T-cell (primary cell): ENCODE measurements around the gene KCNMA1. TPM values are rescaled to one million over a fixed set of nuclear protein-coding genes. Genes with fewer than 3 reads are reported as not detected.

Experiments
- ATAC-seq, 4 experiments: fragments of 200-7000 bp in 3 of 4; fragments of 150-1000 bp in 1 of 4; cut with Tn5 transposase; replicated peaks in 1 of 4; 1 replicate in 3 of 4; 2 replicates in 1 of 4; pipeline ENCODE4 v1.10.0; 2021; ENCODE audit warnings: moderate library complexity in 3 of 4, mild to moderate bottlenecking in 2 of 4, moderate number of reproducible peaks in 1 of 4
- CTCF ChIA-PET, 2 donors: fragments of 300-600 bp; sonication (Branson Sonifier 250); formaldehyde crosslinking; loops; one replicate each; lab custom pipeline; 2022; ENCODE audit warnings: antibody characterized with exemption in 2 of 2; lab: Charles Lee
- POLR2A ChIA-PET, 2 donors: fragments of 300-600 bp; sonication (Branson Sonifier 250); formaldehyde crosslinking; loops; one replicate each; lab custom pipeline; 2022; ENCODE audit warnings: antibody characterized with exemption in 2 of 2; lab: Charles Lee
- DNase-seq, 35 experiments: peaks; one replicate each; pipeline versions ENCODE4 v3.0.0 to v3.0.0-alpha.2; 2013 to 2023
- H3K27ac ChIP-seq: one replicate; pipeline ENCODE4 v1.5.1; 2013; ENCODE audit warnings: low read length
- H3K27me3 ChIP-seq, 2 experiments: replicated peaks in 1 of 2; 1 replicate in 1 of 2; 2 replicates in 1 of 2; pipeline versions ENCODE4 v1.6.1 to v1.7.0; 2013; ENCODE audit warnings: low read length in 1 of 2, mixed read lengths in 1 of 2; ENCODE audit not compliant: control insufficient read depth in 2 of 2, insufficient read depth in 2 of 2; ENCODE audit errors: extremely low read depth in 1 of 2
- H3K36me3 ChIP-seq, 2 donors: 1 replicate in 1 of 2; 2 replicates in 1 of 2; pipeline versions ENCODE4 v1.6.1 to v1.7.0; 2013; ENCODE audit warnings: low read length in 1 of 2; ENCODE audit not compliant: control insufficient read depth in 2 of 2, insufficient read depth in 1 of 2; ENCODE audit errors: extremely low read depth in 1 of 2
- H3K4me1 ChIP-seq, 2 experiments: 1 replicate in 1 of 2; 2 replicates in 1 of 2; pipeline versions ENCODE4 v1.6.1 to v1.7.0; 2013; ENCODE audit warnings: low read length in 2 of 2, mixed read lengths in 1 of 2; ENCODE audit not compliant: insufficient read depth in 2 of 2, control insufficient read depth in 1 of 2; ENCODE audit errors: extremely low read depth in 1 of 2
- H3K4me3 ChIP-seq, 2 donors: 1 replicate in 1 of 2; 2 replicates in 1 of 2; pipeline versions ENCODE4 v1.5.1 to v1.7.0; 2013; ENCODE audit warnings: mild to moderate bottlenecking in 2 of 2, low read length in 1 of 2, moderate library complexity in 1 of 2; ENCODE audit not compliant: control insufficient read depth in 1 of 2; ENCODE audit errors: extremely low read depth in 1 of 2
- H3K9me3 ChIP-seq: 2 replicates; pipeline ENCODE4 v1.7.0; 2013
- H3K27ac Mint-ChIP-seq, 2 donors: one replicate each; pipeline ENCODE4 v1.8.0; 2020 to 2021; ENCODE audit warnings: mild to moderate bottlenecking in 2 of 2, mixed read lengths in 2 of 2
- H3K27me3 Mint-ChIP-seq, 2 donors: one replicate each; pipeline ENCODE4 v1.8.0; 2021 to 2022; ENCODE audit warnings: mixed read lengths in 2 of 2
- H3K36me3 Mint-ChIP-seq: one replicate; pipeline ENCODE4 v1.8.0; 2021; ENCODE audit warnings: mixed read lengths
- H3K4me1 Mint-ChIP-seq, 3 donors: one replicate each; pipeline ENCODE4 v1.8.0; 2020 to 2022; ENCODE audit warnings: mixed read lengths in 3 of 3, mild to moderate bottlenecking in 1 of 3
- H3K4me3 Mint-ChIP-seq, 3 donors: one replicate each; pipeline ENCODE4 v1.8.0; 2020 to 2022; ENCODE audit warnings: mild to moderate bottlenecking in 3 of 3, mixed read lengths in 3 of 3, moderate library complexity in 3 of 3
- H3K9me3 Mint-ChIP-seq, 3 donors: one replicate each; pipeline ENCODE4 v1.8.0; 2020 to 2022; ENCODE audit warnings: mixed read lengths in 3 of 3
- WGBS: methylation state at CpG from one replicate; pipeline ENCODE4 v1.1.5; 2013; ENCODE audit warnings: missing lambda C conversion rate; ENCODE audit not compliant: insufficient coverage; 5-methylcytosine and 5-hydroxymethylcytosine counted together
- total RNA-seq, 35 experiments: library from RNA in 6 of 35; stranded (reverse) in 6 of 35; fragments of 120-200 nt in 1 of 35; gene quantifications; one replicate each; pipeline versions ENCODE4 v1.2.1 to v1.2.4 and lab custom pipeline; 2013 to 2026

KCNMA1 gene
- total RNA-seq, 5 donors from 2014 or later (not counting 1 experiment from before 2014, with no cell fraction given), result 0.14 to 1.6 (median 0.60) TPM

- DNase-seq (no peak), ATAC-seq (no peak)
- Histone ChIP-seq H3K4me3 (no peak overlapping the region), H3K9me3 (no peaks in the 10 kb centered on the region), H3K27me3 (no peaks in the 10 kb centered on the region), H3K27ac (no peak overlapping the region), H3K4me1 (no peaks in the 10 kb centered on the region), H3K36me3 (no peaks in the 10 kb centered on the region)
- Mint-ChIP-seq H3K36me3 (no peaks in the 10 kb centered on the region), H3K4me1 (no peaks in the 10 kb centered on the region), H3K27ac (no peak overlapping the region), H3K9me3 (peaks cover 0 to 7% (median 6%) of the 10 kb centered on the region in 3 donors), H3K4me3 (no peak overlapping the region), H3K27me3 (no peaks in the 10 kb centered on the region)
- CTCF ChIA-PET, result interaction anchor here in 1 of 2 donors (0.7 kb wide), 2 partner anchors 16 to 49 kb away, joined by 4 to 8 read pairs; no protein-coding TSS in a partner anchor
- WGBS, result 80% methylated on average over 1 of the region's 4 CpGs
- POLR2A ChIA-PET, result no interaction called here
Observed at GRCh38 chr10:76868098-76868977, 769.3 kb downstream of the KCNMA1 start.

GRCh38 chr10:76866841-76867586, 770.6 kb downstream of the KCNMA1 start:
- Mint-ChIP-seq H3K27me3 (peaks cover 0 to 2% of the 10 kb centered on the region in 2 donors), H3K4me1 (no peaks in the 10 kb centered on the region), H3K4me3 (no peak overlapping the region), H3K36me3 (no peaks in the 10 kb centered on the region), H3K9me3 (peaks cover 0 to 9% (median 9%) of the 10 kb centered on the region in 3 donors), H3K27ac (no peak overlapping the region)
- no peaks in the 10 kb centered on the region for H3K9me3 ChIP-seq
- CTCF ChIA-PET, result no interaction called here
- POLR2A ChIA-PET, result no interaction called here
- no peak overlapping the region for H3K4me3 ChIP-seq
- H3K36me3 ChIP-seq, result no peaks in the 10 kb centered on the region
- ATAC-seq (no peak), DNase-seq (no peak)
- no peaks in the 10 kb centered on the region for H3K4me1 ChIP-seq
- no peaks in the 10 kb centered on the region for H3K27me3 ChIP-seq
- H3K27ac ChIP-seq, result no peak overlapping the region
- WGBS, result no CpG with 5 or more reads among the region's 4 CpGs

- Mint-ChIP-seq H3K27me3 (peaks cover 0 to 5% of the 10 kb centered on the region in 2 donors), H3K9me3 (peaks cover 0 to 12% (median 5%) of the 10 kb centered on the region in 3 donors)
Observed at GRCh38 chr10:76864922-76865321, 772.7 kb downstream of the KCNMA1 start.

GRCh38 chr10:76858721-76859120, 778.9 kb downstream of the KCNMA1 start:
- Mint-ChIP-seq H3K27me3 (peaks cover 0 to 5% of the 10 kb centered on the region in 2 donors), H3K4me3 (no peak overlapping the region), H3K9me3 (peaks cover 6 to 13% (median 8%) of the 10 kb centered on the region in 3 donors), H3K4me1 (no peaks in the 10 kb centered on the region), H3K36me3 (no peaks in the 10 kb centered on the region), H3K27ac (no peak overlapping the region)
- ChIA-PET POLR2A (interaction anchor here in 1 of 2 donors (0.6 kb wide), 1 partner anchor 58 kb away, joined by 6 read pairs; no protein-coding TSS in a partner anchor), CTCF (no interaction called here)
- WGBS, result no CpG with 5 or more reads among the region's 1 CpG
- H3K27ac ChIP-seq, result no peak overlapping the region
- no peaks in the 10 kb centered on the region for H3K27me3 ChIP-seq
- ATAC-seq (no peak), DNase-seq (no peak)
- H3K9me3 ChIP-seq, result no peaks in the 10 kb centered on the region
- H3K4me1 ChIP-seq, result no peaks in the 10 kb centered on the region
- no peaks in the 10 kb centered on the region for H3K36me3 ChIP-seq
- no peak overlapping the region for H3K4me3 ChIP-seq

More at GRCh38 chr10:76864922-76865321, 772.7 kb downstream of the KCNMA1 start:
- Histone ChIP-seq H3K4me3 (no peak overlapping the region), H3K4me1 (no peaks in the 10 kb centered on the region), H3K27ac (no peak overlapping the region), H3K27me3 (no peaks in the 10 kb centered on the region), H3K9me3 (no peaks in the 10 kb centered on the region), H3K36me3 (no peaks in the 10 kb centered on the region)
- Mint-ChIP-seq H3K4me3 (no peak overlapping the region), H3K27ac (no peak overlapping the region), H3K4me1 (no peaks in the 10 kb centered on the region), H3K36me3 (no peaks in the 10 kb centered on the region)
- ATAC-seq, result no peak
- CTCF ChIA-PET, result no interaction called here
- no peak for DNase-seq
- WGBS, result no CpG with 5 or more reads among the region's 1 CpG
- POLR2A ChIA-PET, result no interaction called here

GRCh38 chr10:76840802-76841201, 796.8 kb downstream of the KCNMA1 start:
- Histone ChIP-seq H3K27ac (no peak overlapping the region), H3K4me1 (no peaks in the 10 kb centered on the region), H3K4me3 (no peak overlapping the region), H3K27me3 (peaks cover 0 to 4% of the 10 kb centered on the region in 2 experiments), H3K9me3 (no peaks in the 10 kb centered on the region), H3K36me3 (no peaks in the 10 kb centered on the region)
- no peaks in the 10 kb centered on the region for H3K36me3 Mint-ChIP-seq
- WGBS, result 100% methylated on average over 2 of the region's 8 CpGs
- ChIA-PET CTCF (no interaction called here), POLR2A (interaction anchor here in 1 of 2 donors (0.6 kb wide), 1 partner anchor 726 kb away, joined by 3 read pairs; no protein-coding TSS in a partner anchor)
- no peaks in the 10 kb centered on the region for H3K27me3 Mint-ChIP-seq
- ATAC-seq (no peak), DNase-seq (no peak)
- peaks cover 0 to 4% (median 0%) of the 10 kb centered on the region in 3 donors for H3K9me3 Mint-ChIP-seq
- no peak overlapping the region for H3K4me3 Mint-ChIP-seq
- no peak overlapping the region for H3K27ac Mint-ChIP-seq
- no peaks in the 10 kb centered on the region for H3K4me1 Mint-ChIP-seq

- no peak overlapping the region for H3K4me3 ChIP-seq
- H3K27me3 ChIP-seq, result peaks cover 0 to 4% of the 10 kb centered on the region in 2 experiments
- DNase-seq (no peak), ATAC-seq (no peak)
- no CpG with 5 or more reads among the region's 3 CpGs for WGBS
- no peaks in the 10 kb centered on the region for H3K36me3 ChIP-seq
- no peak overlapping the region for H3K4me3 Mint-ChIP-seq
- no peak overlapping the region for H3K27ac ChIP-seq
- H3K36me3 Mint-ChIP-seq, result no peaks in the 10 kb centered on the region
- H3K27me3 Mint-ChIP-seq, result no peaks in the 10 kb centered on the region
- peaks cover 0 to 6% (median under 1%) of the 10 kb centered on the region in 3 donors for H3K9me3 Mint-ChIP-seq
- ChIA-PET POLR2A (no interaction called here), CTCF (no interaction called here)
- H3K27ac Mint-ChIP-seq, result no peak overlapping the region
- no peaks in the 10 kb centered on the region for H3K4me1 ChIP-seq
- H3K9me3 ChIP-seq, result no peaks in the 10 kb centered on the region
- H3K4me1 Mint-ChIP-seq, result no peaks in the 10 kb centered on the region
Observed at GRCh38 chr10:76839276-76839675, 798.3 kb downstream of the KCNMA1 start.
